HG03460 (cell line): Measurements from ENCODE around the gene RALGAPA2.
A peak's percentile ranks its signal among the peaks of the same experiment; 100 is the strongest.

Source experiments
- ATAC-seq: cut with Tn5 transposase; IDR thresholded peaks from one replicate; pipeline ENCODE4 v1.9.1; 2021; ENCODE audit not compliant: unreplicated experiment

RALGAPA2 gene

GRCh38 chr20:20712474-20713243 lies at the start of gene RALGAPA2:
Gene RALGAPA2, minus strand, starts transcription at chr20:20712644. Its CDS starts 164 bp downstream, at chr20:20712480.
- peak; percentile 88 for ATAC-seq

GRCh38 chr20:20761301-20761700 lies 48.9 kb upstream of the RALGAPA2 start:
- ATAC-seq: no peak

GRCh38 chr20:20759132-20759531 lies 46.7 kb upstream of the RALGAPA2 start:
- no peak for ATAC-seq

GRCh38 chr20:20755674-20756319 lies 43.4 kb upstream of the RALGAPA2 start:
- ATAC-seq: no peak

GRCh38 chr20:20755231-20755630 lies 42.8 kb upstream of the RALGAPA2 start:
- ATAC-seq: no peak

GRCh38 chr20:20754714-20755113 lies 42.3 kb upstream of the RALGAPA2 start:
- ATAC-seq: no peak

- ATAC-seq: no peak
These were observed 40.3 kb upstream of the RALGAPA2 start for GRCh38 chr20:20752712-20753111.

GRCh38 chr20:20747298-20747697 lies 34.9 kb upstream of the RALGAPA2 start:
- no peak for ATAC-seq

GRCh38 chr20:20744170-20744725 lies 31.8 kb upstream of the RALGAPA2 start:
- ATAC-seq: no peak

GRCh38 chr20:20743511-20744169 lies 31.2 kb upstream of the RALGAPA2 start:
- no peak for ATAC-seq

- no peak for ATAC-seq
These were observed 28.9 kb upstream of the RALGAPA2 start for GRCh38 chr20:20741087-20742045.

- no peak for ATAC-seq
These were observed 28.1 kb upstream of the RALGAPA2 start for GRCh38 chr20:20740541-20740940.

- no peak for ATAC-seq
These were observed 24.7 kb upstream of the RALGAPA2 start for GRCh38 chr20:20737158-20737557.

GRCh38 chr20:20736303-20736702 lies 23.9 kb upstream of the RALGAPA2 start:
- no peak for ATAC-seq

- peak; percentile 42 for ATAC-seq
These were observed 22.1 kb upstream of the RALGAPA2 start for GRCh38 chr20:20734475-20734948.

GRCh38 chr20:20733943-20734342 lies 21.5 kb upstream of the RALGAPA2 start:
- no peak for ATAC-seq

GRCh38 chr20:20732641-20733040 lies 20.2 kb upstream of the RALGAPA2 start:
- ATAC-seq: peak; percentile 41

- ATAC-seq: no peak
These were observed 19.5 kb upstream of the RALGAPA2 start for GRCh38 chr20:20731945-20732296.

- ATAC-seq: no peak
These were observed 18.8 kb upstream of the RALGAPA2 start for GRCh38 chr20:20731000-20731944.
